Left lung (tissue), 10 donors: Measurements from ENCODE around the gene WDR74. TPM values are rescaled to one million over a fixed set of nuclear protein-coding genes. Genes with fewer than 3 reads are reported as not detected.
"Not testable (repeated sequence)": the region's sequence is repeated elsewhere in the genome, so short reads cannot be mapped to it uniquely, and the experiment has no call there.

Experiments used
- ATAC-seq: fragments of 200-7000 bp; cut with Tn5 transposase; one replicate; pipeline ENCODE4 v1.9.1; 2020; ENCODE audit warnings: moderate library complexity
- DNase-seq, 4 donors: peaks; one replicate each; pipeline ENCODE4 v3.0.0-alpha.2; 2013 to 2020
- H3K27ac ChIP-seq, 2 donors: fragments of 200-600 bp; sonication (generic) in 1 of 2; one replicate each; pipeline versions ENCODE4 v1.5.0 to v1.8.0; 2020 to 2021
- H3K27me3 ChIP-seq, 2 donors: fragments of 200-600 bp; sonication (generic) in 1 of 2; one replicate each; pipeline versions ENCODE4 v1.5.0 to v1.8.0; 2020 to 2021
- H3K36me3 ChIP-seq, 2 donors: fragments of 200-600 bp; sonication (generic) in 1 of 2; one replicate each; pipeline versions ENCODE4 v1.5.0 to v1.8.0; 2020 to 2021
- H3K4me1 ChIP-seq, 2 donors: fragments of 200-600 bp; one replicate each; pipeline ENCODE4 v1.8.0; 2021
- H3K4me3 ChIP-seq, 2 donors: fragments of 200-600 bp; sonication (generic) in 1 of 2; one replicate each; pipeline versions ENCODE4 v1.5.0 to v1.8.0; 2020 to 2021; ENCODE audit warnings: mild to moderate bottlenecking in 1 of 2
- H3K9me3 ChIP-seq, 2 donors: fragments of 200-600 bp; sonication (generic) in 1 of 2; one replicate each; pipeline versions ENCODE4 v1.5.0 to v1.8.0; 2020 to 2021
- CTCF ChIP-seq, 2 donors: fragments of 200-600 bp; sonication (generic) in 1 of 2; IDR thresholded peaks; one replicate each; pipeline versions ENCODE4 v1.5.0 to v1.8.0; 2021; ENCODE audit warnings: antibody characterized with exemption in 2 of 2
- intact Hi-C, 2 donors: fragments of 100-400 bp; cut with DNase I; formaldehyde crosslinking; loops; one replicate each; pipeline versions ENCODE4 v1.11.2 to v1.14.2; 2022
- polyA plus RNA-seq, 6 donors: library from polyadenylated mRNA; unstranded; fragments of 120-200 nt; gene quantifications; one replicate each; pipeline ENCODE4 v1.2.1, GENCODE V29; 2013; ENCODE audit not compliant: insufficient read length in 6 of 6
- total RNA-seq, 2 donors: library from RNA; stranded (reverse); fragmentation: NEBNext Ultra II Directional; extraction: Animal tissue kit (Norgen Biotek cat#: 25700); gene quantifications; one replicate each; pipeline ENCODE4 v1.2.1, GENCODE V29; 2021
- donor health status: DM: no; HTN: yes; CAD: no.
- donor health status: DM: no; HTN: no; CAD: no.

The WDR74 gene
- total and polyA plus RNA-seq, 8 donors, result 24.6 to 54.0 (median 43.3) TPM

- Histone ChIP-seq H3K27me3 (no peaks in the 10 kb centered on the region), H3K36me3 (no peaks in the 10 kb centered on the region), H3K9me3 (no peaks in the 10 kb centered on the region), H3K4me1 (peaks cover 8 to 18% of the 10 kb centered on the region in 2 donors), H3K4me3 (no peak overlapping the region), H3K27ac (no peak overlapping the region)
- ATAC-seq (no peak), DNase-seq (no peak)
- intact Hi-C loops, result no loop called here
- TF ChIP-seq CTCF (IDR thresholded peaks at IDR 0.05), result no peak
Measured at GRCh38 chr11:62876712-62877111, 37.3 kb upstream of the WDR74 start.

- Histone ChIP-seq H3K27me3 (no peaks in the 10 kb centered on the region), H3K4me3 (no peak overlapping the region), H3K27ac (no peak overlapping the region), H3K4me1 (peaks cover 8 to 18% of the 10 kb centered on the region in 2 donors), H3K36me3 (no peaks in the 10 kb centered on the region), H3K9me3 (no peaks in the 10 kb centered on the region)
- intact Hi-C loops, result no loop called here
- no peak for DNase-seq
- no peak for ATAC-seq
- no peak for TF ChIP-seq CTCF (IDR thresholded peaks at IDR 0.05)
Measured at GRCh38 chr11:62875698-62876478, 36.5 kb upstream of the WDR74 start.

GRCh38 chr11:62874851-62875250 lies 35.5 kb upstream of the WDR74 start:
- no peak for ATAC-seq
- no peak overlapping the region for H3K4me3 ChIP-seq
- no peak for DNase-seq
- no peak for TF ChIP-seq CTCF (IDR thresholded peaks at IDR 0.05)
- H3K27me3 ChIP-seq, result no peaks in the 10 kb centered on the region
- H3K27ac ChIP-seq, result no peak overlapping the region
- H3K9me3 ChIP-seq, result no peaks in the 10 kb centered on the region
- peaks cover 6 to 11% of the 10 kb centered on the region in 2 donors for H3K4me1 ChIP-seq
- no peaks in the 10 kb centered on the region for H3K36me3 ChIP-seq
- intact Hi-C loops, result no loop called here

- no peak for ATAC-seq
- H3K4me3 ChIP-seq, result no peak overlapping the region
- DNase-seq, result no peak
- no peak overlapping the region for H3K27ac ChIP-seq
- intact Hi-C loops, result no loop called here
- H3K27me3 ChIP-seq, result no peaks in the 10 kb centered on the region
- no peaks in the 10 kb centered on the region for H3K36me3 ChIP-seq
- no peak for TF ChIP-seq CTCF (IDR thresholded peaks at IDR 0.05)
- no peaks in the 10 kb centered on the region for H3K9me3 ChIP-seq
- peaks cover 0 to 7% of the 10 kb centered on the region in 2 donors for H3K4me1 ChIP-seq
Measured at GRCh38 chr11:62865635-62866034, 26.2 kb upstream of the WDR74 start.

GRCh38 chr11:62863687-62864335 lies 24.4 kb upstream of the WDR74 start:
- ATAC-seq (no peak), DNase-seq (no peak)
- no peak for TF ChIP-seq CTCF (IDR thresholded peaks at IDR 0.05)
- Histone ChIP-seq H3K4me3 (no peak overlapping the region), H3K27me3 (no peaks in the 10 kb centered on the region), H3K27ac (no peak overlapping the region), H3K9me3 (no peaks in the 10 kb centered on the region), H3K36me3 (no peaks in the 10 kb centered on the region), H3K4me1 (peaks cover 0 to 7% of the 10 kb centered on the region in 2 donors)
- intact Hi-C loops, result no loop called here

- intact Hi-C loops, ATAC-seq: not testable (repeated sequence)
Measured at GRCh38 chr11:62861564-62862192, 22.3 kb upstream of the WDR74 start.

More at GRCh38 chr11:62861564-62862192, 22.3 kb upstream of the WDR74 start:
- H3K27ac ChIP-seq, H3K36me3 ChIP-seq, H3K9me3 ChIP-seq, DNase-seq, H3K4me3 ChIP-seq, H3K27me3 ChIP-seq: not testable (repeated sequence)
- H3K4me1 ChIP-seq, result peaks cover 3 to 24% of the 10 kb centered on the region in 2 donors
